IPS-15b (cell line): ENCODE data around the gene SIMC1.
"Not testable (repeated sequence)": the region's sequence is repeated elsewhere in the genome, so short reads cannot be mapped to it uniquely, and the experiment has no call there.

Experiments
- H3K27me3 ChIP-seq: one replicate; pipeline ENCODE4 v1.6.1; 2013; ENCODE audit warnings: low read length; ENCODE audit not compliant: control insufficient read depth, insufficient read depth
- H3K36me3 ChIP-seq: one replicate; pipeline ENCODE4 v1.6.1; 2013; ENCODE audit warnings: low read length; ENCODE audit not compliant: control insufficient read depth, insufficient read depth
- H3K4me1 ChIP-seq: one replicate; pipeline ENCODE4 v1.6.1; 2013; ENCODE audit warnings: mild to moderate bottlenecking, low read length; ENCODE audit not compliant: control insufficient read depth, insufficient read depth
- H3K4me3 ChIP-seq: one replicate; pipeline ENCODE4 v1.5.1; 2013; ENCODE audit warnings: low read depth, low read length
- H3K9ac ChIP-seq: one replicate; pipeline ENCODE4 v1.6.1; 2013; ENCODE audit warnings: low read depth, mild to moderate bottlenecking, low read length
- H3K9me3 ChIP-seq: one replicate; pipeline ENCODE4 v1.6.1; 2013; ENCODE audit warnings: mild to moderate bottlenecking, low read length; ENCODE audit not compliant: control insufficient read depth, insufficient read depth

The SIMC1 gene

DNA sequence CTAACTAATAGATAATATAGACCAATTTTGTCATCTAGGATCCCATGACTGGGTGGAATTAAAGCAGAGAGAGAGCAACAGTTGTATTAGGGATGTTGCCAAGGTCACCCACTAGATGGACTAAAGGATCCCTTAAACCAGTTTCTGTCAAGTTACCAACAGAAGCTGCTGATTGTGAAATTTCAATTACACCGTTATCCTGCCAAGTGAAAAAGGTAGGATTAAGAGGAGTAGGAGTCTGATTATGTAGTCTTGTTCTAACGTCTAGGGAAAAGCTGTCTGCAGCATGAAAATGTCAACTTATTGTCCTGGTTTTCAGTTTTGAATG lies 15.8 kb downstream of the SIMC1 start:
- H3K36me3 ChIP-seq, H3K27me3 ChIP-seq, H3K9me3 ChIP-seq, H3K4me1 ChIP-seq, H3K4me3 ChIP-seq, H3K9ac ChIP-seq: not testable (repeated sequence)

DNA sequence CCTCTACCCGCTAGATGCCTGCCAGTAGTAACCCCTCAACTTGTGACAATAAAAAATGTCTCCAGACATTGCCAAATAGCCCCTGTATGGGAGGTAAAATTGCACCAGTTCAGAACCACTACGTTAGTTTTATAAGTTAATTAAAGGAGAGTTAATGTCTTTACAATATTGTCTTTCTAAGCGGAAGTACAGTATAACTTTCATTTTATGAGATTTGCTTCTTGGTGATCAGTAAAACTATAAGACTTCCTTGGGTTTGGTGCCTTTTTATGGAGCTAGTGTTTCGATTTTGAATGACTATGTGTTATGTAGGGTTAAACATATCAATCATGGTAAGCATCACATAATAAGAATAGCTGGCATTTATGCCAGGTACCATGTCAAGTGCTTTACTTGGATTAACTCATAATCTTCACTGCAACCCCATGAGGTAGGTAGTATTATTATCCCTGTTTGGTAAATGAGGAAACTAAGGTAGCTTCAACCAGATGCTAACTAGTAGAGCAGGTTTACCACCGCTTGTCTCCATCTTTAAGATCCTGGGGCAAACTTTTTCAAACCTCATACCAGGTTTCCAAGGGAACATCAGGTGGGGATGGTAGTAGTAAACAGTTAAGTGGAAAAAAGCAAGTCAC lies 19.8 kb downstream of the SIMC1 start:
- H3K4me3 ChIP-seq, H3K9me3 ChIP-seq, H3K36me3 ChIP-seq, H3K27me3 ChIP-seq, H3K9ac ChIP-seq, H3K4me1 ChIP-seq: not testable (repeated sequence)

DNA sequence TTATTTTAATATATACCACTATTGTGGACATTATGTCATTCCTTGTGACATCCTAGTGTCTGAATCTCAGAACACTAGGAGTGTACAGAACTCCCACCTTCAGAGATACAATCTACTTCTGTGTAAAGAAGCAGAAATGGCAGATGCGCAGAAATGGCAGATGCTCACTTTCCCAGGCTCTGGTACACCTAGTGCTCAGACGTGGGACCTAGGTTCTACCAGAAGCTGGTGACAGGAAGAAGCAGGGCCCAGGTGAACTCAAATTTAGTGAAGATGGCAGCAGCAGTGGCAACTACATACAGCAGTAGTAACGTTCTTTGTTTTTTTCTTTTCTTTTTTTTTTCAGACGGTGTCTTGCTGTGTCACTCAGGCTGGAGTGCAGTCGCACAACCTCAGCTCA lies 22.5 kb downstream of the SIMC1 start:
- not testable (repeated sequence) for H3K27me3 ChIP-seq, H3K9ac ChIP-seq, H3K36me3 ChIP-seq, H3K4me1 ChIP-seq, H3K4me3 ChIP-seq, H3K9me3 ChIP-seq

DNA sequence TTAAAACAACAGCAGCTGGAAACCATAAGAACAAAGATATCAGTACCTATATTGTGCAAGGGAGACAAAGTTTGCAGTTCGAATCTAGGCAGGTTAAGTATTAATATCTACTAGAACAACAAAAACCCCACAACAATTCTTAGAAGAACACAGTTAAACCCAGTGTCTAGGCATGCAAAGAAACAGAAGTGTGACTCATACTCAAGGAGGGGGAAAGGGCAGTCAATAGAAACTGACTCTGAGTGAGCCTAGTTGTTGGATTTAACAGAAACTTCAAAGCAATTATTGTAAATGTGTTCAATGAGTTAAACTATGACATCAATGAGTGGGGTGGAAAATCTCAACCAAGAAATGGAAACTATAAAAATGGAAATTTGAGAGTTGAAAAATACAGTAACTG lies 28.2 kb downstream of the SIMC1 start:
- H3K36me3 ChIP-seq, H3K4me3 ChIP-seq, H3K9ac ChIP-seq, H3K27me3 ChIP-seq, H3K9me3 ChIP-seq, H3K4me1 ChIP-seq: not testable (repeated sequence)

DNA sequence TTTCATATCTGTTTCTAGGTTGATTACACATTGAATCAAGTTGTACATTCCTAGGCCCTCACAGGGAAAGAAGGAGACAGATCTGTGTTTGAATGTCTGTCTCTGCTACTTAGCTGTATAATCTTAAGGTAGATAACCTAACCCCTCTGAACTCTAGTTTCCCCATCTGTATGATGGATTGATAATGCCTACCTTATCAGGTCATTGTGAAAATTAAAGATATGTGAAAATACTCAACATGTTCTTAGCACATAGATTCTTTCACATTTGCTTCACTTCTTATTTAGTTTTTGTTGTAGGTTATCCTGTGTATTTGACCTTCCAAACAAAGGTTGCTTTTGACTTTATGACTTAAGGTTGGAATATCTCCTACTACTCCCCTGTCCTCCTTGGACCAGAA lies 50.8 kb downstream of the SIMC1 start:
- H3K4me3 ChIP-seq, H3K27me3 ChIP-seq, H3K9ac ChIP-seq, H3K9me3 ChIP-seq, H3K4me1 ChIP-seq, H3K36me3 ChIP-seq: not testable (repeated sequence)

DNA sequence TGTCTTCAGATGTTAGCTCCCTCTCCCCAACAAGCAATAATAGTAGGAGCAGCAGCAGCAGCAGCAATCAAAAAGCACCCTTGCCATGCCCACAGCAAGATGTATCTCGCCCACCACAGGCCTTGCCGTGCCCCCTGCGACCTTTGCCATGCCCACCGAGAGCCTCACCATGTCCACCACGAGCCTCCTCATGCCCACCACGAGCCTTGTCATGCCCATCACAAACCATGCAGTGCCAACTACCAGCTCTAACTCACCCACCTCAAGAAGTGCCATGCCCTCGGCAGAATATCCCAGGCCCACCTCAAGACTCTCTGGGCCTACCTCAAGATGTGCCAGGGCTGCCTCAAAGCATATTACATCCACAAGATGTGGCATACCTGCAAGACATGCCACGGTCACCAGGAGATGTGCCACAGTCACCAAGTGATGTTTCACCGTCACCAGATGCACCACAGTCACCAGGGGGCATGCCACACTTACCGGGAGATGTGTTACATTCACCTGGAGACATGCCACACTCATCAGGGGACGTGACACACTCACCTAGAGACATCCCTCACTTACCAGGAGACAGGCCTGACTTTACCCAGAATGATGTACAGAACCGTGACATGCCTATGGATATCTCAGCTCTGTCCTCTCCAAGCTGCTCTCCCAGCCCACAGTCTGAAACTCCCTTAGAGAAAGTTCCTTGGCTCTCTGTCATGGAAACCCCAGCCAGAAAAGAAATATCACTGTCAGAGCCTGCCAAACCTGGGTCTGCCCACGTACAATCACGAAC lies 52.0 kb downstream of the SIMC1 start:
- not testable (repeated sequence) for H3K36me3 ChIP-seq, H3K4me3 ChIP-seq, H3K9me3 ChIP-seq, H3K27me3 ChIP-seq, H3K4me1 ChIP-seq, H3K9ac ChIP-seq

DNA sequence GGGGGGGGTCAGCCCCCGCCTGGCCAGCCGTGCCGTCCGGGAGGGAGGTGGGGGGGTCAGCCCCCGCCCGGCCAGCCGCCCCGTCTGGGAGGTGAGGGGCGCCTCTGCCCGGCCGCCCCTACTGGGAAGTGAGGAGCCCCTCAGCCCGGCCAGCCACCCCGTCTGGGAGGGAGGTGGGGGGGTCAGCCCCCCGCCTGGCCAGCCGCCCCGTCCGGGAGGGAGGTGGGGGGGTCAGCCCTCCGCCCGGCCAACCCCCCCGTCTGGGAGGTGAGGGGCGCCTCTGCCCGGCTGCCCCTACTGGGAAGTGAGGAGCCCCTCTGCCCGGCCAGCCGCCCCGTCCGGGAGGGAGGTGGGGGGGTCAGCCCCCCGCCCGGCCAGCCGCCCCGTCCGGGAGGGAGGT lies 67.1 kb downstream of the SIMC1 start:
- H3K27me3 ChIP-seq, H3K4me1 ChIP-seq, H3K9me3 ChIP-seq, H3K9ac ChIP-seq, H3K36me3 ChIP-seq, H3K4me3 ChIP-seq: not testable (repeated sequence)

DNA sequence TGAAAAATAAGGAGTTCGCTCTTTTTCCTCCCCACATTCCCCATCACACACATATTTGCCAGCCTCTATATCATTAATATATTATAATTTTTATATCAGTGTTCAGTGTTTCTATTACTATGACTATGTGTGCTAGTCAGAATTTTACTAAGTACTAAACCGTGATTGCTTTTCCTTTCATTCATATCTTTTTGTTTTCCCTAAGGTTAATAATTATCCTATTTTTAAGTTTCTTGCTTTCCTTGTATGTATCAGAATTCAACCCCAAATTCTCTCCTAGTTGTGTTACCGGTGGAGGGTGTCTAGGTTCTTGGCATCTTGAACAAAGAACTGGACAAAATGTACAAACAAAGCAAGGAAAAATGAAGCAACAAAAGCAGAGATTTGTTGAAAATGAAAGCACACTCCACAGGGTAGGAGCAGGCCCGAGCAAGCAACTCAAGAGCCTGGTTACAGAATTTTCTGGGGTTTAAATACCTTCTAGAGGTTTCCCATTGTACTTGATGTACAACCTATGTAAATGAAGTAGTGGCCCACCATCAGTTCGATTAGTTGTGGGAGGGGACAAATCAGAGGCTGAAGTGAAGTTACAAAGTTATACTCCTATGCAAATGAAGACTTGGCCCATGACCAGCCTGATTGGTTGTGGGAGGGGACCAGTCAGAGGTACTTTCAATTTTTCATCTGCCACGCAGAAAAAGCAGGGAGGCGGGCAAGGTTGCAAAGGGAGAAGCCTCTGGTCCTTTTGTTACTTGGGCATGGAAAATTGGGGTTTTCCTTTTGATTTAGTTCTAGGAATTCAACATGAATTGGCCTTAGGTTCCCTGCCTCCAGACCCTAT lies 79.5 kb downstream of the SIMC1 start:
- Histone ChIP-seq H3K4me3 (no peak overlapping the region), H3K27me3 (no peaks in the 10 kb centered on the region), H3K9ac (no peak overlapping the region), H3K36me3 (no peaks in the 10 kb centered on the region), H3K9me3 (no peaks in the 10 kb centered on the region), H3K4me1 (no peaks in the 10 kb centered on the region)

DNA sequence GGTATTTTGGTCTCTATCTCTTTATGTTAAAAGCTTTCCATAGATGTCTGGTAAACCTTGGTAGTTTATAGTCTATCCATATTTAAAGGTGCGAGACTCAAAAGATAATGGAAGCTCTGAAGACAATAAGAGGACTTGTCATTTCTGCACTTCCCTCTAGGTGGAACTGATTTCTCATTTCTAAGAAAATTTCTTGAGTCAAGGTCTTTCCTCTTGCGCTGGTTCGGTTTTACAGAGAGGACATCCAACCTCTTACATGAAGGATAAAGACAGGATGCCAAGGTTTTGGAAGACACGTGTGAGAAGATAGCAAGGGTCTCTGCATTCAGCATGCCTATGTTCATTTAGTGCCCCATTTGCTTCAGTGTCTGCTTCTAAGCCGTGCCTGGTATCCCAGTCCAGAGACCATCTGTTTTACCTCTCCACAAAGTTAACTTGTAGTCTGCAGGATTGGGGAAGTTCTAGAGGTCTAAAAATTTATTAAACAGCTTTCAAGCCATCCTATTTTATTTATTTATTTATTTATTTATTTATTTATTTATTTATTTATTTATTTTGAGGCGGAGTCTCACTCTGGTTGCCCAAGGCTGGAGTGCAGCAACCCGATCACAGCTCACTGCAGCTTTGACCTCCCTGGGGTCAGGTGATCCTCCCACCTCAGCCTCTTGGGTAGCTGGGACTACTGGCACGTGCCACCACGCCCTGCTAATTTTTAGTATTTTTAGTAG lies 81.8 kb downstream of the SIMC1 start:
- Histone ChIP-seq H3K27me3 (no peaks in the 10 kb centered on the region), H3K4me3 (no peak overlapping the region), H3K4me1 (no peaks in the 10 kb centered on the region), H3K36me3 (no peaks in the 10 kb centered on the region), H3K9ac (no peak overlapping the region), H3K9me3 (no peaks in the 10 kb centered on the region)

DNA sequence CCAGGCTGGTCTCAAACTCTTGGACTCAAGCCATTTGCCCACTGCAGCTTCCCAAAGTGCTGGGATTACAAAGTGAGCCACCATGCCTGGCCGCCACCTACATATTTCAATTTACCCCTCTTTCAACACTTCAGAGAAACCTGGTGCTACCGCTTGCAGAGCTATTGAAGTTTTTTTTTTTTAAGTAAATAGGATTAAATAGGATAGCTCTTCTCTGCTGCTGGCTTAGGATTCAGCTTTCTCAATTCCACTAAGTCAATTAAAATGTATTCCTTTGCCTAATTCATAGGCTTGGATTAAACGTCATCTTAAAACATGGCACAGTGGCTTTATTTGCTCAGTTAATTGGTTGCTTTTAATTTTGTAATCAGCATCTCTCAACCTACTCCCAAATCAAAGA lies 82.4 kb downstream of the SIMC1 start:
- no peaks in the 10 kb centered on the region for H3K27me3 ChIP-seq
- H3K9ac ChIP-seq, result no peak overlapping the region
- no peaks in the 10 kb centered on the region for H3K36me3 ChIP-seq
- no peaks in the 10 kb centered on the region for H3K4me1 ChIP-seq
- no peaks in the 10 kb centered on the region for H3K9me3 ChIP-seq
- no peak overlapping the region for H3K4me3 ChIP-seq

DNA sequence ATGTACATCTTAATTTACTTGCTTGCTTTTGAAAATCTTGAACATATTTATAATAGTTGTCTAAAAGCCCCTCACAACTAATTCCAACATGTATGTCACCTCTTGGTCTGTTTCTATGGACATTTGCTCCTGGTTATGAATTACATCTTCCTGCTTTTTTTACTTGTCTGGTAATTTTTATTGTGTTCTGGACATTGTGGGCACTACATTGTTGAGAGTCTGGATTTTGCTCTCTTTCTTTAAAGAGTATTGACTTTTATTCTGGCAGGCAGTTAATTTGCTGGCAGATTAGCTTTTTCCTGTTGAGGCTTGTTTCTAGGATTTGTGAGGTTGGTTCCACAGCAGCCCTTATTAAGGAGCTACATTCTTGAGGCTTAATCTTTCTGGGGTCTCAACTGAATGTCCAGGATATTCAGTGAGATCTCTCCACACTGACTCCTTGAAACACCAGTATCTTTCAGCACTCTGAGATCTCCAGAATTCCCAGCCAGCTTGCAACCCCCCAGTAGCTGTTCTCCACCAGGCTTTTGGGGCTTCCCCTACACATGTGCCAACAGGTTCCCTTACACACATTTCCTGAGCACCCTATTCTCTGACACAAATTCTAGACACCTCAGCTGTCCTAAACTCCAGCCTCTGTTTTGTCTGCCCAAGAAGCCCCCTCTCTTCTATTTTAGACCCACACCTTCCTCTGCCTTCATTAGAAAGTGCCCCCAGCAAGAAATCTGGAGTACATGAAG lies 96.0 kb downstream of the SIMC1 start:
- no peak overlapping the region for H3K9ac ChIP-seq
- no peak overlapping the region for H3K4me3 ChIP-seq
- no peaks in the 10 kb centered on the region for H3K27me3 ChIP-seq
- no peaks in the 10 kb centered on the region for H3K36me3 ChIP-seq
- no peaks in the 10 kb centered on the region for H3K4me1 ChIP-seq
- no peaks in the 10 kb centered on the region for H3K9me3 ChIP-seq
